GM21529 (cell line): ENCODE data around the gene KIF19.
"Not testable (repeated sequence)": the region's sequence is repeated elsewhere in the genome, so short reads cannot be mapped to it uniquely, and the experiment has no call there.

ENCODE experiments used
- ATAC-seq: cut with Tn5 transposase; IDR thresholded peaks from one replicate; pipeline ENCODE4 v1.9.1; 2021; ENCODE audit not compliant: unreplicated experiment

The KIF19 gene

GRCh38 chr17:74389084-74389753 lies 63.2 kb downstream of the KIF19 start:
- ATAC-seq: no peak

- no peak for ATAC-seq
Observed at GRCh38 chr17:74389937-74390679, 64.1 kb downstream of the KIF19 start.

- no peak for ATAC-seq
Observed at GRCh38 chr17:74390680-74391653, 64.9 kb downstream of the KIF19 start.

DNA sequence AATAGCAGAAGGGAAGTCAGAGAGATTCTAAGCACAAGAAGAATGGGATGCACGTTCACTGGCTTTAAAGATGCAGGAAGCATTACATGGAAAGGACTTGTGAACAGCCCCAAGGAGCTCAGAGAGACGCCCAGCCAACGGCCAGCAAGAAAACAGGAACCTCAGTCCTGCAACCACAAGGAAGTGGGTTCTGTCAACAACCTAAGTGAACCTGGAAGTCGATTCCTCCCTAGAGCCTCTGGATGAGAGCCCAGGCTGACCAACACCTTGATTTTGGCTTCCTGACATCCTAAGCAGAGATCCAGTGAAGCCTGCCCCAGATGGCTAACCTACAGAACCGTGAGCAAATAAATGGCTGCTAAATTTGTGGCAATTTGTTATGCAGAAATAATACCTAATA lies 65.7 kb downstream of the KIF19 start:
- ATAC-seq: no peak

DNA sequence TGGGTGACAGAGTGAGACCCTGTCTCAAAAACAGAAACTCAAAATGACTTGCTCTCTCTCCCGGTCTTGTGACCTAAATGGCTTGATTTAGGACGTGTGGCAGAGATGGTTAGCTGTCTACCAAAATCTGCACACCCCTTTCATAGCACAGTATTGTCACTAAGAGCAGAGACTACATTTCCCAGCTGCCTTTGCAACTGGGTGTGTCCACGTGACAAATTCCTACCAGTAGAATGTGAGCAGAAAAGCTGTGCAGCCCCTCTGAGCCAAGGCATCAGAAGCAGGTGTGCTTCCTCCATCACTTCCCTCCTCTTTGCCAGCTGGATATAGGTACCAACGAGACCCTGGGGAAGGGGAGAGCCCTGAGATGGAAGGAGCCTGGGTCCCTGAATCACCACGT lies 66.8 kb downstream of the KIF19 start:
- ATAC-seq: no peak

DNA sequence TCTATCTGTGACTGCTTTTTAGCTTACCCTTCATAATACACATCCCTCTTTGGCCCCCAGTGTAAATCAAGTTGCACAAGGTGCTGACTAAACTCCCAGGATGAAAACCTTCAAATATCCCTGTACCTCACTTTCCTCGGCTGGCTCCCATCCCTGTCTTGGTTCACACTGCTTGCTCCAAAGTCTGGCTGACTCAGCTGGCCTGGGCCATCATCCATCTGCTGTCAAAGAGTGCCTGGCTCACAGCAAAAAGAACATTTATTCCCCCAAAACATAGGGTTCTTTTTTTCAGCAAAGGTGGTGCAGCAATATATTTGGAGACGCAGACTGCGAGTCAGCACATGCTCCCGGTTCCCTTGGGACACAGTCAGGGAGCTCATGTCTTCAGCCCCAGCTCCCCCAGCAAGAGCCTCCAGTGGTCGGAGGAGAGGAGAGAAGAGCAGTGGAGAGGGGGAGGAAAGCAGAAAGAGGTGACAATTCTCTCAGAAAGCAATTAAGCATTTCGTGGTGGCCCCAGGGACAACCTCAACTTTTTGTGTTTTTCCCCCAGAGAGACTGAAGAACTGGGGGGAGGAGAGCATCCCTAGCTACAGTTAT lies 67.4 kb downstream of the KIF19 start:
- no peak for ATAC-seq

DNA sequence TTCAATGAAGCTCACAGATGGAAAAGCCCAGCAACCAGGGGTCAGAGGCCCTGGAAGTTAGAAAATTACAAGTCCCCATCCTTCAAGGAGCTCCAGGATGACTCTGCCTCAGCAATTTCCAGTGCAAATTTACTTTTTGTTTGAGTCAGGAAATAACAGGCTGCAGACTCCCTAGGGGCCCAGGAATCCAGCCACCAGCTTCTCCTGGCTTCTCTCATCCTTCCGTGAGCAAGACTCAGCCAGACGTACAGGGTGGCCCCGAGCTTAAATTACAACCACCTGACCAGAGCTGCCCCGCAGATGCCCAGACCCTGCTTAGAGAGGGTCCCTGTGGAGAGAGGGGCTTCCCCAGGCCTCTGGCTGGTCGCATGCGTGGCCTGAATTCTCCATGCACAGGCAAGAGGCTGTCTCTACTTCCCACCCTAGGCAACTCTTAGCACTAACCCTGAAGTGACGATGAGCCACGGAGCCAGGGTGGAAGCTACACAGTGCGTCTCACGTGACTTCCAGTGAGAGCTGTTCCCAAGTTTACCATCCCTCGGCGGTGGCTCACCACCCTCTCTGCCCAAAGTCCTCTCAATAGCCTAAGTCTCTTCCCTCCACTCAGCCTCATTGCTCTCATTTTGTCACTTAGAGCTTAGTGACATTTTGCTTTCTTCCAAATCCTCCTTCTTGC lies 68.4 kb downstream of the KIF19 start:
- ATAC-seq: no peak

DNA sequence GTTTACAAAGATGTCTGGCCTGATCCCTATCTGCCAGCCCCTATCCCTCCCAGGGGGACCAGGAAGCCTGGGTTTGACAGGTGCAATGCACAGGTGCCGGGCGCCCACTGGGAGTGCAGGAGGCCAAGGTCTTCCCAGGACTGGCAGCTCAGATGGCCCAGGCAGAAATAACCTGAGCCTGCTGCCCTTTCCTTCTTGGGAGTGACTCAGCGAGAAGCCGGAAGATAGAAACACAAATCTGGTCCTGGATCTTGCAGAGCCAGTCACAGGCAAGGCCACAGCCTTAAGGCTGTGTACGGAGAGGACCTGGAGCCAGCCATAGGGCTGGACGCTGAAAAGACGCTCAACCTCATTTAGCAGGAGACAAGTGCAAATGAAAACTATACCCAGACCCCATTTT lies 69.0 kb downstream of the KIF19 start:
- no peak for ATAC-seq

- no peak for ATAC-seq
Observed at GRCh38 chr17:74396567-74396966, 70.5 kb downstream of the KIF19 start.

DNA sequence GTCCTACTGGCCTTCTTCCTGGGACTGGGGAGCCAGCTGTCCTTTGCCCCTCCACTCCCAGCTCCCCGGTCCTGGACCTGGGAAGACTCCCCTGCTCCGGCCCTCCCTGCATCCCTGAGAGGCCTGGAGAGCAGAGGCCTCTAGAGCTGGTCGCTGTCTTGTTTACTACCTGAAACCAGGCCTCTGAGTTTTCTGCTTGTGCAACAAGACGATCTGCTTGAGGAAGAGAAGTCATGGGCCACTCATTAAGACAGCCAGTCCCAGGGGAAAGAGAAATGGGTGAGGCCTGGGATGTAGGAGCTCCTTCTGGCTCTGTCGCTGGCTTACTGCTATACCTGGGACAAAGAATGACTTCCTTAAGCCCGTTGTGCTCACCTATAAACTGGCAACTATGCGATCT lies 76.0 kb downstream of the KIF19 start:
- no peak for ATAC-seq

DNA sequence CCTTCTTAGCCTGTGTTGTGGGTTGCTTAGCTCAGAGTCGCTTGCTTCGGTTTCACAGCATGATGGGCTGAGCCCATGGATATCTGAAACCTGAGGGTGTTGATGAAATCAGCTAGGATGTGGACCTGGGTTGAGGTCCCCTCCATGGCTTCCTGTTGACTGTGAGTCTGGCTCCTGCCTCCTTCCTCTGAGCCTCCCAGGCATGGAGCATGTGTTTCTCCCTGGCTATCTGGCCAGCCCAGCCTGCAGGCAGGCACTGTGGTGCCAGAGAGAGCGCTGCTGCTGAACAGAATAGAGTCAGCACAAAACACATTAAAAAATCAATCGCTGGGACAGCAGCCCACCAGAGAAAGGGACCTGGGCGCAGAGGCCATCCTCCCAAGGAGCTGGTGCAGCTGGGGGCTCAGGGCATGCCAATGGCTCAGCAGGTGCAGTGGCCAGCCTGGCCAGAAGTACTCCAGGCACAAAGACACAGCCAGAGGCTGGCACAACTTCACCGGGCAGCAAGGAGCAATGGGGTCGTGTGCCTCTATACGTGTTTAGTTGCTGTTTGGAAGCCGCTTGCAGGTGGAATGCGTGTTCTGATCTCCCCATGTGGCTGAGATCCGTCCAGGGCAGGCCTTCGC lies 77.6 kb downstream of the KIF19 start:
- no peak for ATAC-seq

- no peak for ATAC-seq
Observed at GRCh38 chr17:74404218-74404617, 78.2 kb downstream of the KIF19 start.

GRCh38 chr17:74404789-74405188 lies 78.8 kb downstream of the KIF19 start:
- ATAC-seq: no peak

DNA sequence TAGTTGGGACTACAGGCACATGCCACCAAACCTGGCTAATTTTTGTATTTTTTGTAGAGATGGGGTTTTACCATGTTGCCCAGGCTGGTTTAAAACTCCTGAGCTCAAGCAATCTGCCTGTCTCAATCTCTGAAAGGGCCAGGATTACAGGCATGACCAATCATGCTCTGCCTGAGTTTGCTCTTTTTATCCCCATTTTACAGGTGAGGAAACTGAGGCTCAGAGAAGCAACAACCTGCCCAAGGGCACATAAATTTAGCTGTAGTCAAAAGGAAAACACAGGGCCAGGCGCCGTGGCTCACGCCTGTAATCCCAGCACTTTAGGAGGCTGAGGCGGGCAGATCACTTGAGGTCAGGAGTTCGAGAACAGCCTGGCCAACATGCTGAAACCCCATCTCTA lies 79.3 kb downstream of the KIF19 start:
- not testable (repeated sequence) for ATAC-seq
